GM12864 (cell line): Measurements from ENCODE around the gene ALDH9A1.
"Not testable (repeated sequence)": the region's sequence is repeated elsewhere in the genome, so short reads cannot be mapped to it uniquely, and the experiment has no call there.

Source experiments
- DNase-seq: peaks from one replicate; pipeline ENCODE4 v3.0.0-alpha.2; 2011; ENCODE audit warnings: low read depth
- H3K4me3 ChIP-seq: 2 replicates; pipeline ENCODE4 v1.5.1; 2011; ENCODE audit warnings: mild to moderate bottlenecking, low read depth, low read length, control low read depth
- CTCF ChIP-seq: IDR thresholded peaks from 2 replicates; pipeline ENCODE4 v1.5.1; 2011; ENCODE audit warnings: low read depth, mild to moderate bottlenecking, moderate library complexity, low read length, control low read depth, inconsistent platforms; ENCODE audit errors: missing control alignments

Gene ALDH9A1

GRCh38 chr1:165641231-165641987 is 57.0 kb downstream of the ALDH9A1 start:
- no peak for TF ChIP-seq CTCF
- H3K4me3 ChIP-seq: no peak overlapping the region
- DNase-seq: no peak

GRCh38 chr1:165639821-165640623 is 58.3 kb downstream of the ALDH9A1 start:
- DNase-seq: no peak
- no peak overlapping the region for H3K4me3 ChIP-seq
- TF ChIP-seq CTCF: no peak

- not testable (repeated sequence) for H3K4me3 ChIP-seq
Observed at GRCh38 chr1:165638211-165638610, 60.2 kb downstream of the ALDH9A1 start.

GRCh38 chr1:165637427-165637826 is 60.9 kb downstream of the ALDH9A1 start:
- no peak overlapping the region for H3K4me3 ChIP-seq
- no peak for DNase-seq
- no peak for TF ChIP-seq CTCF

More at GRCh38 chr1:165638211-165638610, 60.2 kb downstream of the ALDH9A1 start:
- DNase-seq: not testable (repeated sequence)

- TF ChIP-seq CTCF: no peak
- no peak for DNase-seq
- no peak overlapping the region for H3K4me3 ChIP-seq
Observed at GRCh38 chr1:165635823-165636222, 62.5 kb downstream of the ALDH9A1 start.

GRCh38 chr1:165635329-165635728 is 63.0 kb downstream of the ALDH9A1 start:
- H3K4me3 ChIP-seq: no peak overlapping the region
- DNase-seq: no peak
- TF ChIP-seq CTCF: no peak

- H3K4me3 ChIP-seq: no peak overlapping the region
- TF ChIP-seq CTCF: no peak
- no peak for DNase-seq
Observed at GRCh38 chr1:165634154-165634921, 64.0 kb downstream of the ALDH9A1 start.
